ENCODE measurements around the gene PLAC8. TPM values are rescaled to one million over a fixed set of nuclear protein-coding genes. Genes with fewer than 3 reads are reported as not detected.

PLAC8 gene
- total and polyA plus RNA-seq, 2 of the 4 experiments (the other 2 are of a cell fraction) = not detected

DNA sequence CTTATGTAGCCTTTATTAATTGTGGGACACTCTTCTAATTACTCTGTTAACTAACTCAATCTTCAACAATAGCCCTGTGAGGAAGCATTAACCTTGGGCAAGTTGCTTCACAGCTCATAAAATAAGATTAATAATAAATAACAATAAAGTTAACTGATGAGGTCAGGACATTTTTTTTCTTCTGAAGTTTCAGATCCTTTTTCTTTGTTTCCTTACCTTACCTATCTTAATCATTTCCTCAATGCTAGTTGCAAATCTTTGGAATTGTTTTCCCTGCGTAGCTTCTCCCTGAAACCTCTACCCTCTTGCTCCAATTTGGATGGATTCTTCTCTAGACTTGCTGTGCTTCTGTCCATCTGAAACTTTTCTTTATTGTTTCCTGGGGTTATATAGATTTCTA lies 17.5 kb upstream of the PLAC8 start:
- no peak overlapping the region for H4K8ac ChIP-seq (ENCODE audit: low read depth in 2 of 2, low read length in 2 of 2)
- dilution Hi-C loops (cut with HindIII; ENCODE audit: low sequenced_read_pairs, unreplicated experiment) = no loop called here
- POLR2A ChIA-PET (ENCODE audit: unreplicated experiment) = no interaction called here

More for the DNA sequence above, 17.5 kb upstream of the PLAC8 start:
- Histone ChIP-seq H2AK9ac (replicated peaks; ENCODE audit: low read depth, low read length, poor library complexity) (no peak overlapping the region), H4K20me1 (ENCODE audit: insufficient read depth, low read length) (no peaks in the 10 kb centered on the region), H2BK20ac (ENCODE audit: low read depth, low read length) (no peak overlapping the region), H3K36me3 (ENCODE audit: control insufficient read depth, insufficient read depth, low read length) (no peaks in the 10 kb centered on the region), H3K79me1 (ENCODE audit: low read depth in 1 of 2, low read length in 2 of 2) (no peaks in the 10 kb centered on the region), H3K4me2 (ENCODE audit: low read depth, low read length) (no peak overlapping the region), H3K4ac (ENCODE audit: low read depth, low read length) (no peak overlapping the region), H4K91ac (ENCODE audit: insufficient read depth, low read depth, low read length) (no peak overlapping the region), H3K18ac (ENCODE audit: low read depth, low read length) (no peak overlapping the region), H2AK5ac (ENCODE audit: low read depth, low read length) (no peak overlapping the region), H4K5ac (ENCODE audit: low read depth, low read length) (no peak overlapping the region), H2BK15ac (ENCODE audit: low read depth, low read length) (no peak overlapping the region), H3K9me1 (ENCODE audit: insufficient read depth, low read length) (peaks cover 2% of the 10 kb centered on the region; the same call in 1 of the 2 replicates), H3K27me3 (ENCODE audit: control insufficient read depth, insufficient read depth, low read length) (peaks cover 2% of the 10 kb centered on the region; the same call in 1 of the 2 replicates), H3K56ac (ENCODE audit: extremely low read depth, insufficient read depth, low read length) (no peak overlapping the region), H3K9ac (ENCODE audit: low read depth, low read length) (no peak overlapping the region), H3K23ac (ENCODE audit: low read depth, low read length) (no peak overlapping the region), H3K4me3 (ENCODE audit: insufficient read depth, low read depth, low read length) (no peak overlapping the region), H3K4me1 (ENCODE audit: control insufficient read depth, insufficient read depth, low read length) (peaks cover 2% of the 10 kb centered on the region), H3K27ac (ENCODE audit: insufficient read depth, low read length) (no peak overlapping the region), H3K9me3 (ENCODE audit: control insufficient read depth, insufficient read depth, low read length) (no peaks in the 10 kb centered on the region), H3K14ac (replicated peaks; ENCODE audit: low read depth, low read length) (no peak overlapping the region), H2BK5ac (ENCODE audit: low read depth, low read length, poor library complexity, severe bottlenecking) (no peak overlapping the region), H2BK120ac (ENCODE audit: low read depth, low read length) (no peak overlapping the region), H2AFZ (replicated peaks; ENCODE audit: low read length, poor library complexity) (no peak overlapping the region)
- in situ Hi-C loops (cut with MboI; ENCODE audit: low sequenced_read_pairs) = no loop called here
- CTCF ChIA-PET = interaction anchor here (0.6 kb wide), 2 partner anchors 58 to 430 kb away, joined by 3 to 6 read pairs; no protein-coding TSS in a partner anchor
- intact Hi-C loops (cut with micrococcal nuclease) = no loop called here
- no TSS peak for BruUV-seq (replicated peaks)
- DNase-seq (no peak), ATAC-seq (ENCODE audit: low read depth) (no peak)
- WGBS, 2 experiments (ENCODE audit: extremely low coverage in 2 of 2, insufficient read length in 1 of 2) = no CpG with 5 or more reads among the region's 1 CpG
- TF ChIP-seq RFX5 (IDR thresholded peaks at IDR 0.05; ENCODE audit: low read depth, low read length) (no peak), RAD21 (IDR thresholded peaks at IDR 0.05; ENCODE audit: low read length) (no peak), MAFK (IDR thresholded peaks at IDR 0.05; ENCODE audit: low read depth, low read length) (no peak), POLR2A (IDR thresholded peaks at IDR 0.05; ENCODE audit: low read depth, low read length) (no peak)

Data from IMR-90 (cell line).